CD4-positive, alpha-beta T cell treated with Interleukin-17A for 4 hours (primary cell): ENCODE measurements around the gene HPDL.
A peak's percentile ranks its signal among the peaks of the same experiment; 100 is the strongest.
"Not testable (repeated sequence)": the region's sequence is repeated elsewhere in the genome, so short reads cannot be mapped to it uniquely, and the experiment has no call there.

Source experiments
- DNase-seq: peaks from one replicate; pipeline ENCODE4 v3.0.0-alpha.2; 2020; ENCODE audit warnings: mixed read lengths

The HPDL gene

GRCh38 chr1:45354838-45355237, 28.1 kb downstream of the HPDL start:
- no peak for DNase-seq

- no peak for DNase-seq
Observed at GRCh38 chr1:45355683-45356082, 29.0 kb downstream of the HPDL start.

GRCh38 chr1:45356186-45356585, 29.5 kb downstream of the HPDL start:
- no peak for DNase-seq

- peak; percentile 65 for DNase-seq
Observed at GRCh38 chr1:45359882-45360513, 33.3 kb downstream of the HPDL start.

GRCh38 chr1:45360981-45361380, 34.3 kb downstream of the HPDL start:
- DNase-seq: not testable (repeated sequence)

GRCh38 chr1:45364294-45364693, 37.6 kb downstream of the HPDL start:
- DNase-seq: no peak

GRCh38 chr1:45365051-45365450, 38.4 kb downstream of the HPDL start:
- DNase-seq: no peak

GRCh38 chr1:45370575-45370974, 43.9 kb downstream of the HPDL start:
- DNase-seq: no peak

GRCh38 chr1:45373573-45373972, 46.9 kb downstream of the HPDL start:
- DNase-seq: no peak

GRCh38 chr1:45375104-45376090, 48.7 kb downstream of the HPDL start:
- no peak for DNase-seq

- DNase-seq: no peak
Observed at GRCh38 chr1:45378184-45378583, 51.5 kb downstream of the HPDL start.
